GM18508 (cell line): Measurements from ENCODE around the gene ARIH2.

Experiments
- ATAC-seq: cut with Tn5 transposase; IDR thresholded peaks from one replicate; pipeline ENCODE4 v1.9.1; 2021; ENCODE audit warnings: moderate number of reproducible peaks; ENCODE audit not compliant: insufficient read depth, unreplicated experiment

ARIH2 gene

DNA sequence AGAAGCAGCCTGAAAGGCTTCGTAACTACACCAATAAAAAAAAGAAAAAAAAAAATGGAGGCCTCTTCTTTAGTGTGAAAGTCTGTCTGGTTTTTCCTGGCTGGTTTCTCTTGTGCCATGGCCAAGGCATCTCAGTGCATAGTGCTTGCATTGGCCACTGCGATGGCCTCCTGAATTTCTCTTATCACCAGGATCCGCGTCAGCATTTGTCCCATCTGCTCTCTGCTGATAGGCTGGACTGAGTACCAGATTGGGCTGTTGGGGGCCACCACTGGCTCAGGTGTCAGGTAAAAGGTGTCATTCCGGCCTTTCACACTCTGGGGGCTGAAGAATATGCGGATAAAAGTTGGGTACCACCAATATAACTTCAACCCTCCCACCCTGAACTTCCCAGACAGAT is 111.7 kb downstream of the ARIH2 start:
- ATAC-seq: no peak

DNA sequence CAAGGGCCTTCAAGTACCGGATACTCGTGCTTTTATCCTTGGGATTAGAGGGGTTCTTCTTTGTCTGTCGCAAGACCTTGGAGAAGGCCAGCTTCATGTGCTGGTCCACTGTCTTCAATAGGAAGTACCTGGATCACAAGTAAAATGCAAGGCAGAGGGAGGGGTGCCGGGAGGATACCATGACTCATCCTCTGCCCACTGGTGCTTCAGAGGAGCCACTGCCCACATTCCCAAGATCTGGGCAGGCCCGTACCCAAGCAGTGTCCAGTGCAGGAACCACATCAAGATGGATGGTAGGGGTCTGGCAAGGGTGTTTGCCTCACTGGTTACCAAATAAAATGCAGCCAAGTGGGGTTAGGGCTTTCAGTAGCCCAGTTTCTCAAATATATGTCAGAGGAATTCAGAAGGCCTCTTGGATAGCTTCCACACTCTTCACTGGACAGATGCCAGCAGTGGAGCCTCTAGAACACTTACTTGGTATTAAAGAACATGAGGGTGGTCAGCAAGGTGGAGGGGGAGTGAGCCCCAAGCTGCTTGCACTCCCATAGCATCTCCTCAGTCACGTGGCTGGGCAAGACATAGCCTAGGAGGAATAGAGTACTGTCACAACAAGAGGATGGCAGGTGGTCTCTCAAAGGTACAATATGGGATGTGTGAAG is 114.1 kb downstream of the ARIH2 start:
- ATAC-seq: no peak

DNA sequence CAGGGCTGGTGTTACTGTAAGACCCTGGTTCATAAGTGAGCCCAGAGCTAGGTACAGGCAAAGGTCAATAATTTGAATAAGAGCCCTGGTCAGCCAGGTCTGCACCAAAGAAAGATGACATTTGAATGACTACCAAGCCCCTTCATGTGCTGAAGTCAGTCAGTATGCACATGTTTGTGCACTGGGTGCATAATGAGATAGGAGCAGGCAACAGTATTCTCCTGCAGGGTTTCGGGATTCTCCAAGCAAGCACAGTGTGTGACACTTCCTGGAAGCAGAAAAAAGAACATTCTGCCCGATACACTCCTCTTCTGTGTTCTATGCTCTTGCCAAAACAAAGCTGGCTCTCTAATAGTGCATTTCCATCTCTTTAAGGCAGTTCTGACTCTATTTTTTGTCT is 116.0 kb downstream of the ARIH2 start:
- ATAC-seq: no peak

DNA sequence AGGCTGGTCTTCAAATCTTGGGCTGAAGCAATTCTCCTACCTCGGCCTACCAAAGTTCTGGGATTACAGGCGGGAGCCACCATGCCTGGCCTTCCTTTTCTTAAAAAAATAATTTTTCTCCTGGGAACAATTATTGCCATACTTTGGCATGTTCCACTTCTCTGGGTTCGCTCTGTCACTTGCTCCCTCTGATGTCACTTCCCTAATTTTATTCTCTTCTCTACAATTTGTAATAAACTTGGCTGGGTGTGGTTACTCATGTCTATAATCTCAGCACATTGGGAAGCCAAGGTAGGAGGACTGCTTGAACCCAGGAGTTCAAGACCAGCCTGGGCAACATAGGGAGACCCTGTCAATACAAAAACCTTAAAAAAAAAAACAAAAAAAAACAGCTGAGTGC is 116.6 kb downstream of the ARIH2 start:
- no peak for ATAC-seq
